ENCODE data around the gene RTL3.
"Not testable (repeated sequence)": the region's sequence is repeated elsewhere in the genome, so short reads cannot be mapped to it uniquely, and the experiment has no call there.

The RTL3 gene, protein sequence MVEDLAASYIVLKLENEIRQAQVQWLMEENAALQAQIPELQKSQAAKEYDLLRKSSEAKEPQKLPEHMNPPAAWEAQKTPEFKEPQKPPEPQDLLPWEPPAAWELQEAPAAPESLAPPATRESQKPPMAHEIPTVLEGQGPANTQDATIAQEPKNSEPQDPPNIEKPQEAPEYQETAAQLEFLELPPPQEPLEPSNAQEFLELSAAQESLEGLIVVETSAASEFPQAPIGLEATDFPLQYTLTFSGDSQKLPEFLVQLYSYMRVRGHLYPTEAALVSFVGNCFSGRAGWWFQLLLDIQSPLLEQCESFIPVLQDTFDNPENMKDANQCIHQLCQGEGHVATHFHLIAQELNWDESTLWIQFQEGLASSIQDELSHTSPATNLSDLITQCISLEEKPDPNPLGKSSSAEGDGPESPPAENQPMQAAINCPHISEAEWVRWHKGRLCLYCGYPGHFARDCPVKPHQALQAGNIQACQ

GRCh38 chrX:78658845-78659744, at the start of gene RTL3:
Gene RTL3 (minus strand): TSS chrX:78659328. CDS start chrX:78658420, 908 bp downstream.
- no peak for DNase-seq (ENCODE audit: low read depth, low spot score)

DNA sequence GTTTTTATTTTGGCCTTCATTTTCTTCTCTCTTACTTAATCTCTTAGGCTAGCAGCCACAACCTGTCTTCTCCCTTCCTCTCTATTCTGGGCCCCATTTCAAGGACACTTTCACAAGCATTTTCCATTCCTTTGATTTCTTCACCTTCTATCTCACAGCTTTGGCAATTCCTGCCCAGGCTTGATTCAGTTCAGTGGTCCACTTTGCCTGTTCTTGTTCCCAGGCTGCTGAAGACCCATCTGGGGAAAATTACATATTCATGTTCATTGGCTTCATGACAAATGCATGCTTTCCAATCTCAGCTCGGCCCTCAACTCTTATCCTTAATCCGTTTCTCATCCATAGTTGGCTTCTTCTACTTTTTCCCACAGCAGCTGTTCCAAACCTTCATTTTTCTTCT, 49.7 kb upstream of the RTL3 start:
- DNase-seq (ENCODE audit: low read depth, low spot score), result no peak

DNA sequence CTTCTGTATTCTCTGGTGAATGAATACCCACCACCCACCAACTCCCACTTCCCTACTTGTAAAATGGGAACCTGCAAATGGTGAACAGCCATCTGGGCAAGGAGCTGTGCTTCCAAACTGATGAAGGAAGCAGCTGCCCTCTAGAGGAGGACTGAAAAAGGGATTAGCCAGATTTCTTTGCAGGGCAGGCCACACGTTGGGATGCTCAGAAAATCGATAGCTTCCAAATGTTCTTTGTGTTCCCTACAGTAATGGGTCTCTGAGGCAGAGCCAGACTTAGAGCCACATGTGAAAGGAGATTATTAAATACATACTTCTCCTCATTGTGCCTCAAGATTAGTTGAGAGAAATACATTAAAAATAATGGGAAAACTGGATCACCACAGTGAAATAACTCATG, 49.1 kb upstream of the RTL3 start:
- peak; percentile 5 for DNase-seq (ENCODE audit: low read depth, low spot score)

- DNase-seq (ENCODE audit: low read depth, low spot score), result no peak
These were observed 46.9 kb upstream of the RTL3 start for GRCh38 chrX:78706071-78706470.

DNA sequence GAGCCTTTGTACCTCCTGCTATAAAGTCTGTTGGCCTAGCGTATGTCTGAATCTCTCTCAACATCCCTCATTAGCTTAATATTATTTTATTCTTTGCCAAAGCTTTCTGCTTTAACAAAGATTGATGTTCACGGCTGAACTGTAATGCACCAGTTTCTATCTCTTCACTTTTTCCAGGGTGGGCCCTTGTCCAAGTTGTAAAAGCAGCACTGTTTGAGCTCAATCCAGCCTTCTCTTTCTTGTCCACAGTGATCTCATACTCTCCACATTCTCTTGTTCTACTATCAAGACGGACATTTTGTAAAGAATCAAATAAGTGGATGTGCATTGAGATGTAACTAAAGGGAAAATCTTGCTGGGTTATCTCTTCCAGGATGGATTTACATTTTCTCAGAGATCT, 34.4 kb upstream of the RTL3 start:
- DNase-seq (ENCODE audit: low read depth, low spot score), result no peak

DNA sequence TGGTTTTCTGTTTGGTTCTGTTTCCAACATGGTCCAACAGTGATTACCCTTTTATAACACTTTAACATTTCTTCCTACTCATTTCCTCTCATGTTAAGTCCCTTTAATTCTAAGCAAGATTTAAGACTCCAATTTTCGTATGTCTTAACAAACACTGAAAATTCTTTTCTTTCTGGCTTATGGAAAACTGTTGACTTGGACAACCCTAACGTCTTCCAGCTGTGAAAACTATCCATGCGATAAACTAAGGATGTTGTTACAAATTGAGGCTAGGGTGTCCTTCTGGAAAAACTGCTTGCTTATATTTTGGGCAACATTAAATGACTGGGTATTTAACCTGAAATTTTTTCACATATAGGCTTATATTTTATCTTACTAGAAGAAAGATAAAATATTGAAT, 33.9 kb upstream of the RTL3 start:
- no peak for DNase-seq (ENCODE audit: low read depth, low spot score)

- no peak for DNase-seq (ENCODE audit: low read depth, low spot score)
These were observed 28.5 kb upstream of the RTL3 start for GRCh38 chrX:78687586-78687985.

DNA sequence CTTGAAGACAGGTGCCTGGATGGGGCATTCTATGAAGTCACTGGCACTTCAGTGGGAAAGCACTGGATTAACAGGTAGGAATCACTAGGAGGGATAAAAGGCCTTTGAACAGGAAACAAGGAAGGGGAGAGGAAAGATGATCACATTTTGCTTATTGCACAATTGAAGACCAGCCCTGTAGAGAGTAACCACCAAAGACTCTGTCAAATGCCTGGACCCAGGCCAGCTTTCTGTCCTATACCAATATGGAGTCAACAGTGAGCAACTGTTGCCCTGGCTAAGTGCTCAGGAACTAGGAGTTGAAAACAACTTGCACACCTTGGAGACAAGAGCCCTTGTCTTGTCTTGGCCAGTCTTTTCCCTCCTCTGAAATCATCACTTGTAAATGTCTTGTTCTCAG, 14.1 kb upstream of the RTL3 start:
- no peak for DNase-seq (ENCODE audit: low read depth, low spot score)

DNA sequence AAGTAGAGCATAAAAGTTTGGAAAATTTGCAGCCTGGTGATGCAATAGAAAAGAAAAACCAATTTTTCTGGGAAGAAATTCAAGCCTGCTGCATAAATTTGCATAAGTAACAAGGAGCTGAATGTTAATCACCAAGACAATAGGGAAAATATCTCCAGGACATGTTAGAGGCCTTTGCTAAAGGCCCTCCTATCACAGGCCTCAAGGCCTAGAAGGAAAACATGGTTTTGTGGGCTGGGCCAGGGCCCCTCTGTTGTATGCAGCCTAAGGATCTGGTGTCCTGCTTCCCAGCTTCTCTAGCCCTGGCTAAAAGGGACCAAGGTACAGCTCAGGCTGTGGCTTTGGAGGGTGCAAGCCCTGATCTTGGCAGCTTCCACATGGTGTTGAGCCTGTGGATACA, 6.2 kb upstream of the RTL3 start:
- DNase-seq (ENCODE audit: low read depth, low spot score), result no peak

DNA sequence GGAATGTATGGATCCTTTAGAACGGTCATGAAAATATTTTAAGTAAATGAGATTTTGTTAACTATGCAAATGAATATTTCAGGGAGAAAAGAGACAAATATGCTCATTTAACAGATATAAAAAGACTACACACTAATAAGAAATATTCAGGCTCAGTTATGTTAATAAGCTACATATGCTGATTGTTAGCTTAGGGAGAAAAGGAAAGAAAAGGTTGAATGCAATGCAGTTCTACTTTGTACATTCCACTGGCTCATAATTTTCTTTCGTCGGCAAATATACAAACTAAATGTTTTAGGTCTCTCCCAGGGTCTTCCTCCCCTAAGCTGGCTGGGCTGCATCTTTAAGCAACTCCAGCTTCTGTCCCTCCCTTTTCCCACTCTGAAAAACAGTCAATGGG, 2.7 kb upstream of the RTL3 start:
- DNase-seq (ENCODE audit: low read depth, low spot score), result no peak

GRCh38 chrX:78659955-78660354, 827 bp upstream of the RTL3 start:
- no peak for DNase-seq (ENCODE audit: low read depth, low spot score)

DNA sequence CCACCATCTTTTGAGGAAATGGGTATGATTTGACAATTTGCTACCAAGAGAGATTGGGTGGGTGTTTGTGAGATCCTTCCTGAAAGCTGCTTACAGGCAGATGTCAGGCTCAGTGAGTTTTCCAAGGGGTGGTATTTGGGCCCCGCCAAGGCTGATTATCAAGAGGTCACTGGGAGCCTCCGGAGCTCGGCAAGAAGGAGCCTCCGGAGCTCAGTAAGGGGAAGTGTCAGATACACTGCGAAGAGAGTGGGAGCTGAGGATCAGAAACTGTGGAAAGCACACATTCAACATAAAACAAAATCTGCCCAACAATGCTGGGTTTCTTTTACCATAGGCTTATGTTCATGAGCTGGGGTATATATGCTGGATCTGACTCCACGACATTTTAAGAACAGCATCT, 714 bp downstream of the RTL3 start:
- DNase-seq (ENCODE audit: low read depth, low spot score), result no peak

GRCh38 chrX:78655642-78656041, 3.5 kb downstream of the RTL3 start:
- no peak for DNase-seq (ENCODE audit: low read depth, low spot score)

DNA sequence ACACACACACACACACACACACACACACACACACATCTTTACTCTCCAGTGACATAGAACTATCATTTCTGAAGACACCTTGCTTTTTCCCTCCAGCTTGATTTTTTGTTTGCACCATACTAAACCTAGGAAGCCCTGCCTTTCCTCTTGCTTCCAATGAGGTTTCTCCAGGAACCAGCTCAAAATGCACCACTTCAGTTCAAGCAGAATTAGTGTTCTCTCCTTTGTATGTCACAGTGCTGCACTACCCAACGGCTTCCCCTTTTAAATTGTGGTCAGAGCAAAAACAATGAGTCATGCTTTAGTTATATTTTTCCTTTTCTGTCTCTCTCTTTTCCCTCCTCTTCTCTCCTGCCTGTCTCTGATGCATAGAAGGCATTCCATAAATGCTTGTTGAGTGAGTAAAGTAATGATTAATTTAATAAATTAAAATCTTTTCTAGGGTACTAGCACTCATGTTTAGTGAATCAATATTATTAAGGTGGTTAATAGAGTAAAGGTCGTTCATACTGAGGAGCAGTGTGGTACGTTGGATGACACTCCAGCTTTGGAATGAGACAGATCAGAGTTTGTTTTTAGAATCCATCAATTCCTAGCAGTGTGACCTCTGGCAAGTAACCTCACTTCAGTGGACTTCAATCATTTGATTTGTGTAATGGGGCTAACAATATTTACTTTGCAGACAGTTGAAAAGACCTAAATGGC, 5.9 kb downstream of the RTL3 start:
- DNase-seq (ENCODE audit: low read depth, low spot score), result no peak

DNA sequence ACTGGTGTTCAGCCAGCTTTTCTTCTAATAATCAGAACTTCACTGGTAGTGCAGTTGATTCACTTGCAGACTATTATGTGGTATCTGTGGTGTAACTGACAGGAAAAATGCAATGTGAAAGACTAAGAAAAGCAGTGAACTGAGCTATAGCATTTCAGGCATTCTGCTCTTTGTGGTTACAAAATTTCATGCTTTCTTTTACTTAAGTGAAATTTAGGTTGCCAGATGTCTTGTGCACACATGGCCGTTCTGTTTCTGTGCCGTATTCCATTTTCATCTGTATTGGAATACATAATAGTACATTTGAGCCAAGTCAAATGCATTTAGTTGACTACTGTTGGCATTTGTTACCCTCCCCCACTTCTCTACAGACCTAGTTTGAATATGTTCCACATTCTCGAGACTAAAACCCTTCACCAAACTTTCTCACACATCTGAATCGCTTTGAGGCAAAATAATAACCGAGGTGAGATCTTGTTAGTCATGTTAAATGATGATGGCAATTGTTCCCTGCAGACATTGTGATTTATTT, 8.2 kb downstream of the RTL3 start:
- no peak for DNase-seq (ENCODE audit: low read depth, low spot score)

GRCh38 chrX:78643874-78644273, 15.3 kb downstream of the RTL3 start:
- no peak for DNase-seq (ENCODE audit: low read depth, low spot score)

GRCh38 chrX:78643096-78643495, 16.0 kb downstream of the RTL3 start:
- no peak for DNase-seq (ENCODE audit: low read depth, low spot score)

- DNase-seq (ENCODE audit: low read depth, low spot score), result not testable (repeated sequence)
These were observed 23.0 kb downstream of the RTL3 start for GRCh38 chrX:78636096-78636495.

DNA sequence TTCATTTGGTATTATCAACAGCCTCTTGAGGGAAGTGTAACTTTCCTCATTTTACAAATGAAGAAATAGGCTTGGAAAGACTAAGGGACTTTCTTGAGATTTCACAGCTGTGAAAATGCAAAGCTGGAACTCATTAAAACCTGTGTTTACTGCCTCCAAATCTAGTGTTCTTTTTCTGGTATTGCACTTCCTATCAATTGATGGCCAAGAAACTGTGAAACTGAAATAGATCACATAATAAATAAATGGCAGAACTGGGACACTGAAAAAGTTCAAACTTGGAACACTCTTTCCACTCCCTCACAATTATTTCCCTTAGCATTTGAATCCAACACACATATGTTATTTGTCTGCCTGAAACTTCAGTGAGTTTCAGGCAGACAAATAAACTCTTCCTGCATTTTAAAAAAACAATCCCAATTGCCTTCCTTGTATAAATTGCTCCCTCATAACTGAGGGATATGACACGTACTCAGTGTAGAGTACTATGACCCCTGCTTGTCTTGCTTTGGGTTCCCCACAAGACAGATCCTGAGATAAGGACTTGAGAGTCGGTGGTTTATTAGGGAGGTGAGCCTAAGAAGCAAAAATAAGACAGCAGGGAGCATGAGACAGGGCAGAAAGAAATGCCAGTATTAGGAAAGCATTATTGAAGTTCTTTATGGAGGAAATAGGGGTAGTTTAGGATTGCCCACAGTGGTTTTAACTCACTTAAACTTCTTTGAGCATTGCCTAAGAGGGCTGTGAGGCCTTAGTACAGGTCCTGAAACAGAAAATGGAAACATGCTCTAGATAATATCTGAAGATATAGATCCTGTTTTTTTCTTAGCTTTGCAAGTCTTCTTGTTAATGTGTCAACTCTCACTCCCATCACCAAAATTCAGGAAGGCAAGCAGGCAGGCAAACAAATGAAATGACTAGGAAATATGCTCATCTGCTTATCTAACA, 33.9 kb downstream of the RTL3 start:
- no peak for DNase-seq (ENCODE audit: low read depth, low spot score)

DNA sequence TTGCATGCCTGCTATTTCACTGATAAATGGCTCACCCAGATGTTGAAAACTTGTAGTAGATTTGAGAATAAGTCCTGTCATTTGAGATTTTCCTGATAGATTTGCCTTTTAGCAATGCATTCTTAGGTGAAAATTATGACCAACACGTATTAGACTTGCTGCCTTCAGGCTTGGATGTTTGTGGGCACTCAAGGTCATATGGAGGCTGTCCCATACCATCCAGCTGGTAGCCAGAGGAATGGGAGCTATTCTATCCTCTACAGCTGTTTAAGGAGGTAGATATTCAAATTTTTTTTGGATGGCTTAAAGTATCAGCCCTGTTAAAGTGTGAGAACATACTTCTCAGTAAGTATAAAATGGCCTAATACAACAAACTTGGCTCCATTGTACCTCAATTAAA, 34.7 kb downstream of the RTL3 start:
- DNase-seq (ENCODE audit: low read depth, low spot score), result no peak

DNA sequence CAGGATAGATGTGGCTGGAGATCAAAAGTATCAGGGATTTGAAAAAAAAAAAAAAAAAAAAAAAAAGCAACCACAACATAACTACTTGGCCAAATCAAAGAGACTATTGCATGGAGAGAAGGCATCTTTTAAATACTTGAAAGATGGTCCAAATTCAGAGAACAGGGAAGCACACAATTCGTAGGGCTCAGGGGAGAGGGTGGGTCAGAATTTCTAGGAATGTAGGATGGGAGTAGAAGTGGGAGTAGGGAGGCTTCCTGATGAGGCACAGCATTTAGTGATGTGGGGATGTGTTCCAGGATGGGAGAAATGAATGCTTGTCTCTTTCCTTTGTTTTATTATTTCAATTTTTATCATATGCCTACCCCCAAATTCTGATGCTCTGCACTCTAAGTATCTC, 36.3 kb downstream of the RTL3 start:
- no peak for DNase-seq (ENCODE audit: low read depth, low spot score)

Data from iPS DF 19.7 (cell line).